Measurements from ENCODE around the gene BAIAP2.
"Not testable (repeated sequence)": the region's sequence is repeated elsewhere in the genome, so short reads cannot be mapped to it uniquely, and the experiment has no call there.

Gene BAIAP2

GRCh38 chr17:81000631-81001357, 34.2 kb upstream of the BAIAP2 start:
- no peak for DNase-seq

- no peak for DNase-seq
These were observed 33.0 kb upstream of the BAIAP2 start for GRCh38 chr17:81002013-81002384.

GRCh38 chr17:81002409-81003361, 32.3 kb upstream of the BAIAP2 start:
- no peak for DNase-seq

GRCh38 chr17:81003711-81004475, 31.1 kb upstream of the BAIAP2 start:
- no peak for DNase-seq

- DNase-seq, result no peak
These were observed 28.1 kb upstream of the BAIAP2 start for GRCh38 chr17:81006891-81007290.

- no peak for DNase-seq
These were observed 26.8 kb upstream of the BAIAP2 start for GRCh38 chr17:81008140-81008539.

GRCh38 chr17:81009136-81009535, 25.8 kb upstream of the BAIAP2 start:
- DNase-seq, result no peak

- no peak for DNase-seq
These were observed 24.0 kb upstream of the BAIAP2 start for GRCh38 chr17:81010935-81011334.

GRCh38 chr17:81011951-81012350, 23.0 kb upstream of the BAIAP2 start:
- DNase-seq, result no peak

GRCh38 chr17:81012574-81013447, 22.1 kb upstream of the BAIAP2 start:
- DNase-seq, result no peak

GRCh38 chr17:81013642-81014041, 21.3 kb upstream of the BAIAP2 start:
- DNase-seq, result no peak

GRCh38 chr17:81015136-81015535, 19.8 kb upstream of the BAIAP2 start:
- no peak for DNase-seq

GRCh38 chr17:81016575-81016974, 18.4 kb upstream of the BAIAP2 start:
- DNase-seq, result no peak

GRCh38 chr17:81017330-81017729, 17.6 kb upstream of the BAIAP2 start:
- DNase-seq, result not testable (repeated sequence)

- peak; percentile 39 for DNase-seq
These were observed 16.7 kb upstream of the BAIAP2 start for GRCh38 chr17:81018044-81018802.

- DNase-seq, result no peak
These were observed 15.1 kb upstream of the BAIAP2 start for GRCh38 chr17:81019563-81020442.

GRCh38 chr17:81020443-81020766, 14.5 kb upstream of the BAIAP2 start:
- no peak for DNase-seq

- DNase-seq, result no peak
These were observed 14.0 kb upstream of the BAIAP2 start for GRCh38 chr17:81020767-81021497.

- no peak for DNase-seq
These were observed 13.2 kb upstream of the BAIAP2 start for GRCh38 chr17:81021531-81022343.
